ENCODE data around the gene CDH4.
"Not testable (repeated sequence)": the region's sequence is repeated elsewhere in the genome, so short reads cannot be mapped to it uniquely, and the experiment has no call there.

Gene CDH4

GRCh38 chr20:61273666-61274065 is 21.6 kb downstream of the CDH4 start:
- H3K9me3 ChIP-seq (ENCODE audit: control insufficient read depth, insufficient read depth, low read depth, low read length); H3K36me3 ChIP-seq (ENCODE audit: control insufficient read depth in 2 of 2, insufficient read depth in 1 of 2, low read length in 2 of 2); CTCF ChIA-PET; POLR2A ChIA-PET; H3K27ac ChIP-seq (ENCODE audit: extremely low read depth, low read depth, low read length); H3K4me3 ChIP-seq (ENCODE audit: low read depth, low read length); H3K4me1 ChIP-seq (ENCODE audit: control insufficient read depth, insufficient read depth, low read length): not testable (repeated sequence)
- TF ChIP-seq ZBTB10 (tag by site-specific recombination; IDR thresholded peaks at IDR 0.05): peak; percentile 92; the same call in 1 of the 2 replicates

GRCh38 chr20:61274326-61274725 is 22.3 kb downstream of the CDH4 start:
- H3K4me3 ChIP-seq (ENCODE audit: low read depth, low read length): no peak overlapping the region
- TF ChIP-seq ZNF549 (tag by site-specific recombination; IDR thresholded peaks at IDR 0.05): no peak
- TF ChIP-seq ZBTB10 (tag by site-specific recombination; IDR thresholded peaks at IDR 0.05): peak; percentile 41; the same call in 1 of the 2 replicates
- H3K9me3 ChIP-seq (ENCODE audit: control insufficient read depth, insufficient read depth, low read depth, low read length): no peaks in the 10 kb centered on the region
- H3K4me1 ChIP-seq (ENCODE audit: control insufficient read depth, insufficient read depth, low read length): peaks cover 7% of the 10 kb centered on the region; the same call in 1 of the 2 replicates
- H3K36me3 ChIP-seq (ENCODE audit: control insufficient read depth in 2 of 2, insufficient read depth in 1 of 2, low read length in 2 of 2): no peaks in the 10 kb centered on the region
- no peak overlapping the region for H3K27ac ChIP-seq (ENCODE audit: extremely low read depth, low read depth, low read length)
- ChIA-PET POLR2A (no interaction called here), CTCF (no interaction called here)

GRCh38 chr20:61278296-61278695 is 26.2 kb downstream of the CDH4 start:
- Histone ChIP-seq H3K27ac (ENCODE audit: extremely low read depth, low read depth, low read length) (no peak overlapping the region), H3K4me1 (ENCODE audit: control insufficient read depth, insufficient read depth, low read length) (no peaks in the 10 kb centered on the region), H3K9me3 (ENCODE audit: control insufficient read depth, insufficient read depth, low read depth, low read length) (no peaks in the 10 kb centered on the region), H3K4me3 (ENCODE audit: low read depth, low read length) (no peak overlapping the region), H3K36me3 (ENCODE audit: control insufficient read depth in 2 of 2, insufficient read depth in 1 of 2, low read length in 2 of 2) (no peaks in the 10 kb centered on the region)
- ChIA-PET POLR2A (no interaction called here), CTCF (no interaction called here)
- TF ChIP-seq ZNF274 (IDR thresholded peaks at IDR 0.05; ENCODE audit: low read length) (no peak), ZNF274 (tag by site-specific recombination; IDR thresholded peaks at IDR 0.05; ENCODE audit: borderline replicate concordance) (no peak), ZNF394 (tag by site-specific recombination; IDR thresholded peaks at IDR 0.05; ENCODE audit: borderline replicate concordance) (no peak), ZBTB49 (tag by site-specific recombination; IDR thresholded peaks at IDR 0.05; ENCODE audit: low read depth) (no peak), ZNF324 (tag by site-specific recombination; IDR thresholded peaks at IDR 0.05) (no peak), ZNF670 (tag by site-specific recombination; IDR thresholded peaks at IDR 0.05; ENCODE audit: low read depth) (no peak), ZNF138 (tag by site-specific recombination; IDR thresholded peaks at IDR 0.05; ENCODE audit: borderline replicate concordance) (no peak), ZNF248 (tag by site-specific recombination; IDR thresholded peaks at IDR 0.05) (no peak), ZNF707 (tag by site-specific recombination; IDR thresholded peaks at IDR 0.05) (no peak), SP7 (tag by site-specific recombination; IDR thresholded peaks at IDR 0.05) (no peak), TRIM28 (IDR thresholded peaks at IDR 0.05; ENCODE audit: borderline replicate concordance, low read length) (no peak), KLF1 (tag by site-specific recombination; IDR thresholded peaks at IDR 0.05) (no peak), ZNF561 (tag by site-specific recombination; IDR thresholded peaks at IDR 0.05; ENCODE audit: borderline replicate concordance) (no peak), ZNF280C (tag by site-specific recombination; IDR thresholded peaks at IDR 0.05) (no peak), ZNF202 (tag by site-specific recombination; IDR thresholded peaks at IDR 0.05; ENCODE audit: borderline replicate concordance) (no peak), SALL2 (tag by site-specific recombination; IDR thresholded peaks at IDR 0.05; ENCODE audit: borderline replicate concordance) (no peak), ZBTB20 (tag by site-specific recombination; IDR thresholded peaks at IDR 0.05) (no peak), KLF10 (tag by site-specific recombination; IDR thresholded peaks at IDR 0.05) (no peak), ZNF10 (tag by site-specific recombination; IDR thresholded peaks at IDR 0.05) (no peak)
